HEK293T (cell line): ENCODE data around the gene TTLL4.

Experiments
- FOXK2 ChIP-seq: fragments of 450-650 bp; IDR thresholded peaks from 2 replicates; pipeline ENCODE4 v1.6.1; 2016; ENCODE audit warnings: mild to moderate bottlenecking
- LEF1 ChIP-seq: fragments of 450-650 bp; IDR thresholded peaks from 2 replicates; pipeline ENCODE4 v1.6.1; 2017; ENCODE audit warnings: mild to moderate bottlenecking, borderline replicate concordance
- NFRKB ChIP-seq: fragments of 450-650 bp; IDR thresholded peaks from 2 replicates; pipeline ENCODE4 v1.6.1; 2016; ENCODE audit warnings: mild to moderate bottlenecking, moderate library complexity
- SUZ12 ChIP-seq: fragments of 450-650 bp; IDR thresholded peaks from 2 replicates; pipeline ENCODE4 v1.6.1; 2016; ENCODE audit warnings: mild to moderate bottlenecking
- TARDBP ChIP-seq: fragments of 450-650 bp; IDR thresholded peaks from 2 replicates; pipeline ENCODE4 v1.6.1; 2016
- ZNF384 ChIP-seq: fragments of 450-650 bp; IDR thresholded peaks from 2 replicates; pipeline ENCODE4 v1.6.1; 2016

- TF ChIP-seq FOXK2: no peak
- no peak for TF ChIP-seq NFRKB
- no peak for TF ChIP-seq SUZ12
- no peak for TF ChIP-seq ZNF384
- no peak for TF ChIP-seq LEF1
- TF ChIP-seq TARDBP: no peak
Observed at GRCh38 chr2:218662827-218663226, 47.8 kb upstream of the TTLL4 start.
